Smooth muscle cell (in vitro differentiated cells): ENCODE measurements around the gene SIRT1. TPM values are rescaled to one million over a fixed set of nuclear protein-coding genes. Genes with fewer than 3 reads are reported as not detected.

Source experiments
- DNase-seq: peaks from one replicate; lab custom pipeline; 2025; ENCODE audit not compliant: unreplicated experiment; lab: John Stamatoyannopoulos, UW
- H2AFZ ChIP-seq: fragments of 200-600 bp; sonication (generic); 2 replicates; pipeline ENCODE4 v1.6.0; 2016; ENCODE audit warnings: antibody characterized with exemption, low read depth, mild to moderate bottlenecking
- H3F3A ChIP-seq: fragments of 200-600 bp; sonication (generic); 2 replicates; pipeline ENCODE4 v1.6.0; 2017; ENCODE audit warnings: antibody characterized with exemption, low read depth
- H3K27ac ChIP-seq: fragments of 200-600 bp; sonication (generic); 2 replicates; pipeline ENCODE4 v1.5.1; 2016; ENCODE audit warnings: low read depth, mild to moderate bottlenecking
- H3K27me3 ChIP-seq: fragments of 200-600 bp; sonication (generic); 2 replicates; pipeline ENCODE4 v1.6.1; 2016; ENCODE audit warnings: low read depth, mild to moderate bottlenecking
- H3K36me3 ChIP-seq: fragments of 200-600 bp; sonication (generic); 2 replicates; pipeline ENCODE4 v1.5.1; 2016; ENCODE audit warnings: low read depth
- H3K4me1 ChIP-seq: fragments of 200-600 bp; sonication (generic); 2 replicates; pipeline ENCODE4 v1.5.1; 2016; ENCODE audit warnings: low read depth
- H3K4me2 ChIP-seq: fragments of 200-600 bp; sonication (generic); 2 replicates; pipeline ENCODE4 v1.6.0; 2016; ENCODE audit warnings: mild to moderate bottlenecking
- H3K4me3 ChIP-seq: fragments of 200-600 bp; sonication (generic); 2 replicates; pipeline ENCODE4 v1.5.1; 2016; ENCODE audit warnings: mild to moderate bottlenecking
- H3K79me2 ChIP-seq: fragments of 200-600 bp; sonication (generic); 2 replicates; pipeline ENCODE4 v1.6.0; 2016; ENCODE audit warnings: low read depth, mild to moderate bottlenecking
- H3K9ac ChIP-seq: fragments of 200-600 bp; sonication (generic); 2 replicates; pipeline ENCODE4 v1.6.0; 2016; ENCODE audit warnings: low read depth
- H3K9me3 ChIP-seq: fragments of 200-600 bp; sonication (generic); replicated peaks from 2 replicates; pipeline ENCODE4 v1.5.1; 2016; ENCODE audit warnings: low read depth
- H4K20me1 ChIP-seq: fragments of 200-600 bp; sonication (generic); 2 replicates; pipeline ENCODE4 v1.6.0; 2016; ENCODE audit warnings: low read depth
- CTCF ChIP-seq: fragments of 200-600 bp; sonication (generic); IDR thresholded peaks from 2 replicates; pipeline ENCODE4 v1.5.1; 2017; ENCODE audit warnings: borderline replicate concordance, mild to moderate bottlenecking, antibody characterized with exemption; ENCODE audit not compliant: insufficient read depth, poor library complexity, severe bottlenecking
- WGBS: methylation state at CpG from one replicate; pipeline ENCODE4 v1.1.7; 2016; ENCODE audit warnings: low lambda C conversion rate; 5-methylcytosine and 5-hydroxymethylcytosine counted together
- polyA plus RNA-seq: library from polyadenylated mRNA; unstranded; fragments of >200 nt; fragmentation: Nextera tagmentation; extraction: Ambion mirVana; gene quantifications from 2 replicates; pipeline ENCODE4 v1.2.1, GENCODE V29; 2016
- total RNA-seq: library from RNA; depleted of rRNA; stranded (reverse); fragments of >200 nt; gene quantifications from 2 replicates; pipeline ENCODE4 v1.2.3, GENCODE V29; 2014

Gene SIRT1
- total and polyA plus RNA-seq, 2 experiments from 2014 or later = 8.0 to 14.9 TPM

- Histone ChIP-seq H2AFZ (no peak overlapping the region), H3K27me3 (no peaks in the 10 kb centered on the region), H3K36me3 (peaks cover 9% of the 10 kb centered on the region), H3K27ac (no peak overlapping the region), H3K4me1 (no peaks in the 10 kb centered on the region), H3K4me2 (no peak overlapping the region), H3K9ac (no peak overlapping the region), H3F3A (no peaks in the 10 kb centered on the region), H3K9me3 (no peaks in the 10 kb centered on the region), H4K20me1 (no peaks in the 10 kb centered on the region), H3K79me2 (no peaks in the 10 kb centered on the region), H3K4me3 (no peak overlapping the region)
- DNase-seq = no peak
- 95% methylated on average over 2 of the region's 2 CpGs for WGBS
- no peak for TF ChIP-seq CTCF
Measured at GRCh38 chr10:67933199-67933598, 48.7 kb downstream of the SIRT1 start.

DNA sequence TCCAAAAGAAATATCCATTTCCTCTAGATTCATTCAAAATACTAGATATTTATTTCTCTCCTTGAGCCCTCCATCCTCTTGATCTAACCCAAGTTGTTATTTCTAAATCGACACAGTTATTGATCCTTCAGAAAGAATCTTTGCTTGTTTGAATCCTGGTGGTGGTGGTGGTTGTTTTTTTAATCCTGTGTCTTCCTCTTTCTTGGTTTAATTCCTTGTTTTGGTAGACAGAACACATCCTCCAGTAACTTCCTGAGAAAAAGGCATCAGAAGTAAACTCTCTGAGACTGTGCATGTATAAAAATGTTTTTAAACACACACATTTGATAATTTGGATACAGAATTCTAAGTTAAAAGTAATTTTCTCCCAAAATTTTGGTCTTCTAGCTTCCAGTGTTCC lies 49.9 kb downstream of the SIRT1 start:
- no peaks in the 10 kb centered on the region for H3K4me1 ChIP-seq
- no peak for DNase-seq

DNA sequence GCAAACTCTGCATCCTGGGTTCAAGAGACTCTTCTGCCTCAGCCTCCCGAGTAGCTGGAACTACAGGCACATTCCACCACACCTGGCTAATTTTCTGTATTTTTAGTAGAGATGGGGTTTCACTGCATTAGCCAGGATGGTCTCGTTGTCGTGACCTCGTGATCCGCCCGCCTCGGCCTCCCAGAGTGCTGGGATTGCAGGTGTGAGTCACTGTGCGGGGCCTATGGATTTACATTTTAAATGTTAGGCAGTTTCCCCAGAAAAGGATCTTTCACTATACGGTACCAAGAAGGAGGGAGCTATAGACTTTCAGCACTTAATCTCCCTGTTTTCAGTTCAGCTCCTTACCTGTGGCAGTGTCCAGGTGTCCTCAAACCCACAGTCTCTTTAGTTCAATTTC lies 50.8 kb downstream of the SIRT1 start:
- H3K27me3 ChIP-seq = no peaks in the 10 kb centered on the region
- H3K4me3 ChIP-seq = no peak overlapping the region
- DNase-seq = no peak
- WGBS = 93% methylated on average over 9 of the region's 9 CpGs
- no peaks in the 10 kb centered on the region for H3K79me2 ChIP-seq
- no peak overlapping the region for H3K4me2 ChIP-seq
- H3K9ac ChIP-seq = no peak overlapping the region
- H3K9me3 ChIP-seq = no peaks in the 10 kb centered on the region
- H2AFZ ChIP-seq = no peak overlapping the region
- no peaks in the 10 kb centered on the region for H3F3A ChIP-seq
- H3K4me1 ChIP-seq = no peaks in the 10 kb centered on the region
- H3K27ac ChIP-seq = no peak overlapping the region
- peaks cover 15% of the 10 kb centered on the region for H3K36me3 ChIP-seq
- TF ChIP-seq CTCF = no peak
- H4K20me1 ChIP-seq = no peaks in the 10 kb centered on the region

More for the DNA sequence above, 49.9 kb downstream of the SIRT1 start:
- WGBS = 100% methylated on average over 1 of the region's 1 CpG
- H3K79me2 ChIP-seq = no peaks in the 10 kb centered on the region
- H3K4me2 ChIP-seq = no peak overlapping the region
- no peaks in the 10 kb centered on the region for H3F3A ChIP-seq
- no peak overlapping the region for H3K27ac ChIP-seq
- no peak overlapping the region for H2AFZ ChIP-seq
- H3K9me3 ChIP-seq = no peaks in the 10 kb centered on the region
- no peak overlapping the region for H3K9ac ChIP-seq
- peaks cover 12% of the 10 kb centered on the region for H3K36me3 ChIP-seq
- no peaks in the 10 kb centered on the region for H3K27me3 ChIP-seq
- no peak for TF ChIP-seq CTCF
- H4K20me1 ChIP-seq = no peaks in the 10 kb centered on the region
- H3K4me3 ChIP-seq = no peak overlapping the region

GRCh38 chr10:67936416-67936815 lies 52.0 kb downstream of the SIRT1 start:
- Histone ChIP-seq H3K79me2 (no peaks in the 10 kb centered on the region), H3K4me3 (no peak overlapping the region), H3K9me3 (no peaks in the 10 kb centered on the region), H2AFZ (no peak overlapping the region), H3K4me1 (no peaks in the 10 kb centered on the region), H4K20me1 (no peaks in the 10 kb centered on the region), H3F3A (no peaks in the 10 kb centered on the region), H3K36me3 (peaks cover 15% of the 10 kb centered on the region), H3K27me3 (no peaks in the 10 kb centered on the region), H3K4me2 (no peak overlapping the region), H3K27ac (no peak overlapping the region), H3K9ac (no peak overlapping the region)
- no peak for TF ChIP-seq CTCF
- DNase-seq = no peak
- 62% methylated on average over 1 of the region's 1 CpG for WGBS
